GM19467 (cell line): ENCODE measurements around the gene DEFB110.
A peak's percentile ranks its signal among the peaks of the same experiment; 100 is the strongest.

ENCODE experiments used
- ATAC-seq: cut with Tn5 transposase; IDR thresholded peaks from one replicate; pipeline ENCODE4 v1.9.1; 2021; ENCODE audit warnings: mild to moderate bottlenecking, moderate library complexity; ENCODE audit not compliant: unreplicated experiment

The DEFB110 gene

DNA sequence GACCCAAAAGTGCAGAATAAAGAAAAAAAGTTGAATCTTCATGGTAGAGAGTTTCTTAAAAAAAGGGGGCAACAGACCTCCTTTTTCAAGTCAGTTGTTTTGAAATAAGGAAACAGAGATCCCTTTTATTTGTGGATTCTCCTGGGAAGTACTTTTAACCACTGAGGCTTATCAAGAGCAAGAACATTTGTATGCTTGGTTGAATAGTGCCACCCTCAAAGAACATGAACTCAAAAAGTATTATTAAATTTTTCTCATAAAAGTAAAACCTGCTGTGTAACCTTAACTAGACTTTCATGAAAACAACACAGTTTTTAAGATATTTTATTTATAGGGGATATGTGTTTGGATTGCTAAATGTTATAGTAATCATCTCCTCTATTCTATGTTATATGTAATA, at the start of gene DEFB110:
DEFB110 (minus strand) TSS at position 101 of the 400 bp plus-strand sequence; CDS start at position 42, 59 bp downstream.
- ATAC-seq: no peak

DNA sequence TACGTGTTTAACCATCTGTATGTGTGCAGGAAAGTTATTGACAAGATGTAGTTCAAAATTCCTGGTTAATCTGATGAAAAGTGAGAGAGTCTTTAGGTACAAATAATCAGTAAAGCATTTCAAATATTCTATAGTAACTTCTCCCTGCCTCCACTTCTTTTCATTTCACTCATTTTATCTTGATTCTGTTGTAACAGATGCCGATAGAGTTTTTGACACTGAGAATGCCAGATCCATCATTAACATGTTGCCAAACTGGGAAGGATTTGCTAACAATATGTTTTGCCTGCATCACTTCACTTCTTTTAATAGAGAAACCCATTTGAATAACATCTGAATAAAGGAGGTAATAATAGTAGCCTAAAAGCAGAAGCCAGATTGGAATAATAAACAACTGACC, 48.3 kb upstream of the DEFB110 start:
- ATAC-seq: no peak

DNA sequence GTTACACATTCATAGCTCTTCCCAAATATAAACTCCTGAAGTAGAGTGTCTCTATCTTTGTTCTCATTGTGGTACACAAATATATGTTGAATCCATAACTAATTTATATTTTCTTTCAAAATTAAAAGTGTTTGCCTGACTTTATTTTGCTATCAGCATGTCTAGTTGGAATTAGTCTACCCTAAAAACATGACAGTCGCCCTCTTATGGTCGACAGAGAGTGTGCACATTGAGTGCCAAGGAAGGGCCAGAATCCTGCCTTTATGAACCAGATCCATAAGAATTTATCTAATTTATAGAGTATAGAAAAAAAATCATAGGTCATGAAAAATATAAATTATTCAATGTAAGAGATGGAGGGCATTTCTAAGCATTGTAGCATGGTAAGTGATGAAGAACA, 40.3 kb upstream of the DEFB110 start:
- no peak for ATAC-seq

DNA sequence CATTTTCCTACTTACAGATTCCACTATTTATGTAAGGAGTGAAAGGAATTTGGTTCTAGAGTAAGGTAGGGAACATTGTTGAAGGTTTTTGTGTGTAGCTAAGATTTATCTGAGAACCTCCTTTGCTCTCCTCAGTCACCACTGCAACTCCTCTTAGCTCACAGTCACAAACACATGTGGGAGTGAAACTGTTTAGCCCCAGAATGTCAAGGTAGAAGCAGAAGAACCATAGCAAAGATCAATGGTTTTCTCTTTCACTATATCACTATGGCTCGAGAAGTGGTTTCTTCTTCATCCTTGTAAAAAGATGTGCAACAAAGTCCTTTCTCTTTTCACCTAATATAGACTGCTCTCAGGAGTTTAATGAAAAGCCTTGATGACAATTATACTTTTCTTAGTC, 34.4 kb upstream of the DEFB110 start:
- ATAC-seq: no peak

DNA sequence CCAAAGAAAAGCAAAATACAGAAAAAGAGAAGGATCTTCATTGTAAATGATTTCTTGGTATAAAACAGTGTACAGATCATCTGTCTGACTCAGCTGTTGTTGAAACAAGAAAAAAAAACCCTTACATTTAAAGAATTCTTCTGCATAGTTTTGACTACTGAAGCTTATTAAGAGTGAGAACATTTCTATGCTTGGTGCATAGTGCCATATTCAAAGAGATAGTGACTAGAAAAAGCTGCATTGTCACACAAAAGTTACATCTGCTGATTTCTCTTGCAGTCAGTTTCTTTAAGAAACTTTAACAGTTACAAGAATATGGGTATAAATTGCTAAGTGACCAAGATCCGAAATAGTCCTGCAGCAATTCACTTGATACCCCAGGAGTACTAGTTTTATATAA, 28.0 kb upstream of the DEFB110 start, which contains the start of gene DEFB112:
DEFB112 (minus strand) TSS at position 101 of the 400 bp plus-strand sequence; CDS start at position 41, 60 bp downstream.
- no peak for ATAC-seq

- no peak for ATAC-seq
Observed at GRCh38 chr6:50047026-50047425, 25.2 kb upstream of the DEFB110 start.

GRCh38 chr6:50030777-50031562, 9.2 kb upstream of the DEFB110 start:
- no peak for ATAC-seq

- ATAC-seq: no peak
Observed at GRCh38 chr6:50030350-50030749, 8.6 kb upstream of the DEFB110 start.

DNA sequence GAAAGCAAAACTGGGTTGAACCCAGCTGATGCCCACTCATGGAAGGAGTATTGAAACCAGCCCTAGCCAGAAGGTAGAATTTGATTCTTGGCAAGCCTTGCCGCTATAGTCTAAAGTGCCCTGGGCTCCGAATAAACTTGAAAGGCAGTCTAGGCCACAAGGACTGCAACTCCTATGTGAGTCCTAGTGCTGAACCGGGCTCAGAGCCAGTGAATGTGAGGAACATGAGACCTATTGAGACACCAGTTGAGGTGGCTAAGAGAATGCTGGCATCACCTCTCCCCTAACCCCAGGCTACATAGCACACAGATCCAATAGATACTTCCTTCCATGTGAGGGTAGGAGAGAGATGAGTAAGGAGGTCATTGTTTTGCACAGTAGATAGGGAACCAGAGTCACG, 3.5 kb upstream of the DEFB110 start:
- ATAC-seq: no peak

GRCh38 chr6:50007819-50008218, 14.0 kb downstream of the DEFB110 start:
- no peak for ATAC-seq

DNA sequence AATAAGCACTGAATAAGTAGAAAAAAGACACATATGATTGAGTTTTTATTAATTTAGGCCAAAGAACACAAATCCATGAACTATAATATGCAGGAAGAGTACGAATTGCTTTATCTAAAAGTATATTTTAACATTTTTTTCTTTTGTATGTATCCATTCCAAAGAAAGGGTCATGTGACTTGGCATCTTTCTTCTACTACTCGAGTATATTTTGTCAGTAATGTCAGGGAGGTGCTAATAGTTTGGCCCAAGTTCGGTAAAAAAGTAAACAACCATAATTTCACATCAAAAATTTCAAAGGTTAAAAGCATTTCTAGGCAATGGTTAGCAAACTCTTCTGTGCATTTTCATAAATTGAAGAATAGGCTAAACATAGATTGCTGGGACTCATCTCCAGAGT, 18.7 kb downstream of the DEFB110 start:
- no peak for ATAC-seq

- ATAC-seq: no peak
Observed at GRCh38 chr6:49995278-49995677, 26.5 kb downstream of the DEFB110 start.

GRCh38 chr6:49988900-49989299, 32.9 kb downstream of the DEFB110 start:
- ATAC-seq: no peak

- no peak for ATAC-seq
Observed at GRCh38 chr6:49987749-49988148, 34.0 kb downstream of the DEFB110 start.

GRCh38 chr6:49986551-49986950, 35.2 kb downstream of the DEFB110 start:
- no peak for ATAC-seq

- ATAC-seq: no peak
Observed at GRCh38 chr6:49982046-49982445, 39.7 kb downstream of the DEFB110 start.

- no peak for ATAC-seq
Observed at GRCh38 chr6:49980898-49981297, 40.9 kb downstream of the DEFB110 start.

DNA sequence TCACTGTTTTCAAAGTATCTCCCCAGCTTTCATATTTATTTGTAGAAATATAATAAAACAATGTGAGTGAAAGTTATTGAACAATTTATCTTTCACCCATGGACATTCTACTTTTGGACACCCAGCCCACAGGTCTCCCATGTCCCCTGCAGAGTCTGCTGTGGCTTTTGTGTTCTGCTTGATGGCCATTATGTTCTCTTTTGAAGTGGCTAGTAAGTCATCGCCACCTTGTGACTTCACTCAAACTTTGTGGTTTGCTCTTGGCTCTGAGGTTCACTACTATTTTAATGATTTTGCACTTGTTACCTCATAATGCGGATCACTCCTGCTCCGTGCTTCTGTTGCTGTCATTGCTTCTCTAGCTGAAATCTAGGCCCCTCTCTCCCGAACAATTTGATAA, 42.2 kb downstream of the DEFB110 start:
- ATAC-seq: no peak

- peak; percentile 55 for ATAC-seq
Observed at GRCh38 chr6:49978332-49979226, 43.2 kb downstream of the DEFB110 start.

GRCh38 chr6:49969605-49970004, 52.2 kb downstream of the DEFB110 start, which contains the start of gene DEFB113:
Gene DEFB113 (minus strand): TSS chr6:49969625. CDS start chr6:49969625, 0 bp downstream.
- no peak for ATAC-seq
